ENCODE results near the gene SP7. TPM values are rescaled to one million over a fixed set of nuclear protein-coding genes. Genes with fewer than 3 reads are reported as not detected.

SP7 gene
- total RNA-seq, 1 donor from 2014 or later, result 0.27 TPM

DNA sequence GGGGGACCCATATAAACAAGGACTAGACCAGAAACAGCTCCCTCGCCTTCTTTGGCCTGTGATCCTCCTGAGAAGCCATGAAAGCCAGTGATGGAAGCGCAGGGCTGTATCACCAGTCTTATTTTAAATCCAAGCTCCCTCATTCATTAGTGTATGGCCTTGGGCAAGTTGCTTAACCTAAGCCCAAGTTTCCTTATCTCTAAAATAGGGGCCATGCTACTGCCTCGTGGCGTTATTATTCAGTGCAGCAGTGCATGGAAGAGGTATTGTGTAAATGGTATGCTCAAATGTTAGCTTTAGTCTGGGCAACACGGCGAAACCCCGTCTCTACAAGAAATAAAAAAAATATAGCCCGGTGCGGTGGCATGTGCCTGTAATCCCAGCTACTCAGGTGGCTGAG, 58.2 kb downstream of the SP7 start:
- Mint-ChIP-seq H3K4me3 (no peak overlapping the region), H3K9me3 (no peaks in the 10 kb centered on the region), H3K27me3 (ENCODE audit: low read depth) (no peaks in the 10 kb centered on the region), H3K4me1 (no peaks in the 10 kb centered on the region), H3K27ac (no peak overlapping the region), H3K36me3 (peaks cover 9% of the 10 kb centered on the region)
- DNase-seq (ENCODE audit: low spot score in 2 of 2, unreplicated experiment in 2 of 2), result no peak
- TF ChIP-seq, protein P1, sequence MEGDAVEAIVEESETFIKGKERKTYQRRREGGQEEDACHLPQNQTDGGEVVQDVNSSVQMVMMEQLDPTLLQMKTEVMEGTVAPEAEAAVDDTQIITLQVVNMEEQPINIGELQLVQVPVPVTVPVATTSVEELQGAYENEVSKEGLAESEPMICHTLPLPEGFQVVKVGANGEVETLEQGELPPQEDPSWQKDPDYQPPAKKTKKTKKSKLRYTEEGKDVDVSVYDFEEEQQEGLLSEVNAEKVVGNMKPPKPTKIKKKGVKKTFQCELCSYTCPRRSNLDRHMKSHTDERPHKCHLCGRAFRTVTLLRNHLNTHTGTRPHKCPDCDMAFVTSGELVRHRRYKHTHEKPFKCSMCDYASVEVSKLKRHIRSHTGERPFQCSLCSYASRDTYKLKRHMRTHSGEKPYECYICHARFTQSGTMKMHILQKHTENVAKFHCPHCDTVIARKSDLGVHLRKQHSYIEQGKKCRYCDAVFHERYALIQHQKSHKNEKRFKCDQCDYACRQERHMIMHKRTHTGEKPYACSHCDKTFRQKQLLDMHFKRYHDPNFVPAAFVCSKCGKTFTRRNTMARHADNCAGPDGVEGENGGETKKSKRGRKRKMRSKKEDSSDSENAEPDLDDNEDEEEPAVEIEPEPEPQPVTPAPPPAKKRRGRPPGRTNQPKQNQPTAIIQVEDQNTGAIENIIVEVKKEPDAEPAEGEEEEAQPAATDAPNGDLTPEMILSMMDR (IDR thresholded peaks at IDR 0.05; ENCODE audit: unreplicated experiment), result no peak

Other genes starting within 250 kb of the SP7 start
- gene IGFBP6, start 238.7 kb downstream of the SP7 start, total RNA-seq, result 70.3 to 77.2 TPM (median 75.6 TPM) in 3 replicates
- gene SOAT2, start 232.9 kb downstream of the SP7 start, total RNA-seq, result 0.13 to 0.40 TPM (median 0.20 TPM) in 3 replicates
- 96.5 to 105 TPM (median 97.5 TPM) in 3 replicates for gene ZNF740, start 155.6 kb downstream of the SP7 start, total RNA-seq
- 120 to 129 TPM (median 125 TPM) in 3 replicates for gene CSAD, start 155.4 kb downstream of the SP7 start, total RNA-seq
- 3.2 to 4.9 TPM (median 4.6 TPM) in 3 replicates for gene ITGB7, start 129.1 kb downstream of the SP7 start, total RNA-seq
- 66.6 to 72.2 TPM (median 71.6 TPM) in 3 replicates for gene RARG, start 104.1 kb downstream of the SP7 start, total RNA-seq
- 15.7 to 20.8 TPM (median 15.9 TPM) in 3 replicates for gene ESPL1, start 68.1 kb downstream of the SP7 start, total RNA-seq
- 328 to 339 TPM (median 338 TPM) in 3 replicates for gene PFDN5, start 40.8 kb downstream of the SP7 start, total RNA-seq
- 50.1 to 55.9 TPM (median 53.8 TPM) in 3 replicates for gene MYG1, start 36.7 kb downstream of the SP7 start, total RNA-seq
- 77.2 to 85.4 TPM (median 84.8 TPM) in 3 replicates for gene AAAS, start 14.7 kb downstream of the SP7 start, total RNA-seq
- 112 to 120 TPM (median 116 TPM) in 3 replicates for gene SP1, start 43.8 kb upstream of the SP7 start, total RNA-seq
- gene AMHR2, start 87.5 kb upstream of the SP7 start, total RNA-seq, result 11.1 to 13.8 TPM (median 12.3 TPM) in 3 replicates
- gene PRR13, start 105.4 kb upstream of the SP7 start, total RNA-seq, result 74.1 to 87.4 TPM (median 76.2 TPM) in 3 replicates
- gene PCBP2, start 115.7 kb upstream of the SP7 start, total RNA-seq, result 1,058 to 1,073 TPM (median 1,066 TPM) in 3 replicates
- gene MAP3K12, start 163.1 kb upstream of the SP7 start, total RNA-seq, result 35.4 to 41.8 TPM (median 37.0 TPM) in 3 replicates
- gene TARBP2, start 164.9 kb upstream of the SP7 start, total RNA-seq, result 45.6 to 50.5 TPM (median 50.4 TPM) in 3 replicates
- gene NPFF, start 171.1 kb upstream of the SP7 start, total RNA-seq, result not detected in 3 replicates

Data from mesothelial cell of epicardium (in vitro differentiated cells).